H1 (cell line): Measurements from ENCODE around the gene SNAP25.

ENCODE experiments used
- EGR1 ChIP-seq: IDR thresholded peaks from 2 replicates; pipeline ENCODE4 v1.6.1; 2011; ENCODE audit warnings: low read depth, low read length, borderline replicate concordance
- EP300 ChIP-seq, 2 experiments: IDR thresholded peaks; 1 replicate in 1 of 2; 2 replicates in 1 of 2; pipeline ENCODE4 v1.6.1; 2011 to 2012; ENCODE audit warnings: low read depth in 2 of 2, low read length in 2 of 2, mild to moderate bottlenecking in 2 of 2, borderline replicate concordance in 1 of 2, inconsistent platforms in 1 of 2, moderate library complexity in 1 of 2
- EZH2 ChIP-seq: fragments of 200-600 bp; sonication (generic); IDR thresholded peaks from 2 replicates; pipeline ENCODE4 v1.7.1; 2012; ENCODE audit warnings: low read depth, mild to moderate bottlenecking, moderate library complexity, low read length, inconsistent platforms; ENCODE audit not compliant: severe bottlenecking
- HDAC6 ChIP-seq: IDR thresholded peaks from one replicate; pipeline ENCODE4 v1.7.1; 2012; ENCODE audit warnings: low read depth, mild to moderate bottlenecking, inconsistent platforms, low read length, moderate library complexity
- KDM5A ChIP-seq: fragments of 200-600 bp; IDR thresholded peaks from 2 replicates; pipeline ENCODE4 v1.7.1; 2012; ENCODE audit warnings: mild to moderate bottlenecking, low read length, inconsistent platforms, mixed read lengths
- MAFK ChIP-seq: IDR thresholded peaks from 2 replicates; pipeline ENCODE4 v1.6.1; 2012; ENCODE audit warnings: low read depth, mild to moderate bottlenecking, improper control_type of control experiment, low read length
- POLR2A ChIP-seq, 2 experiments: IDR thresholded peaks; 1 replicate in 1 of 2; 2 replicates in 1 of 2; pipeline ENCODE4 v1.6.1; 2011; ENCODE audit warnings: low read depth in 2 of 2, low read length in 2 of 2, mild to moderate bottlenecking in 2 of 2; ENCODE audit errors: control extremely low read depth in 1 of 2
- SIN3A ChIP-seq, 2 experiments: IDR thresholded peaks in 1 of 2; conservative IDR thresholded peaks in 1 of 2; 2 replicates each; pipeline ENCODE4 v1.6.1; 2011 to 2012; ENCODE audit warnings: low read length in 2 of 2, improper control_type of control experiment in 1 of 2, low read depth in 1 of 2, mild to moderate bottlenecking in 1 of 2
- TF ChIP-seq, protein P1 (sequence below): IDR thresholded peaks from 2 replicates; pipeline ENCODE4 v1.6.1; 2012; ENCODE audit warnings: inconsistent platforms
- TF ChIP-seq, protein P2 (sequence below), 3 experiments: IDR thresholded peaks; 1 replicate in 2 of 3; 2 replicates in 1 of 3; pipeline versions ENCODE4 v1.5.1 to v1.6.1; 2011; ENCODE audit warnings: low read length in 3 of 3, mild to moderate bottlenecking in 3 of 3, inconsistent platforms in 2 of 3, low read depth in 1 of 3, moderate library complexity in 1 of 3; ENCODE audit not compliant: insufficient read depth in 1 of 3; ENCODE audit errors: control extremely low read depth in 1 of 3

DNA sequence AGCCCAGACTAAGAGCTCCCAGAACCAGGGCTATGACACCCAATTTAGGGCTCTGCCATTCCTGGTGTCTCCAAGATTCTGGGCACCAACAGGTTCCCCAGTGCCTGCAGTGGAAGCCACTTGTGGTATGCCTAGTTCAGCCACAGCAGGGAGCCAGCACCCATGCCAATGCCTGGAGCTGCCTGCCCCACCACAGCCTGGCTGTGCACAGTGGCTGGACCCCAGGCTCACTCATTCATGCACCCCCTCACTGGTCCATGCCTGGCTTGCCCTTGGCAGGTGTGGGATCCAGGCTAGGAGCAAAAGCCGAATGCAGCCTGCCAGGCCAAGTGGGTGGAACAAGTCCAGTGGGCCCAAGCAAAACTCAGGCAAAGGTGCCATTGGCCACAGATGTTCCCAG is 123.5 kb downstream of the SNAP25 start:
- TF ChIP-seq, protein P1, sequence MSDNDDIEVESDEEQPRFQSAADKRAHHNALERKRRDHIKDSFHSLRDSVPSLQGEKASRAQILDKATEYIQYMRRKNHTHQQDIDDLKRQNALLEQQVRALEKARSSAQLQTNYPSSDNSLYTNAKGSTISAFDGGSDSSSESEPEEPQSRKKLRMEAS = no peak
- TF ChIP-seq EZH2 = no peak
- TF ChIP-seq HDAC6 = no peak
- TF ChIP-seq, protein P2, sequence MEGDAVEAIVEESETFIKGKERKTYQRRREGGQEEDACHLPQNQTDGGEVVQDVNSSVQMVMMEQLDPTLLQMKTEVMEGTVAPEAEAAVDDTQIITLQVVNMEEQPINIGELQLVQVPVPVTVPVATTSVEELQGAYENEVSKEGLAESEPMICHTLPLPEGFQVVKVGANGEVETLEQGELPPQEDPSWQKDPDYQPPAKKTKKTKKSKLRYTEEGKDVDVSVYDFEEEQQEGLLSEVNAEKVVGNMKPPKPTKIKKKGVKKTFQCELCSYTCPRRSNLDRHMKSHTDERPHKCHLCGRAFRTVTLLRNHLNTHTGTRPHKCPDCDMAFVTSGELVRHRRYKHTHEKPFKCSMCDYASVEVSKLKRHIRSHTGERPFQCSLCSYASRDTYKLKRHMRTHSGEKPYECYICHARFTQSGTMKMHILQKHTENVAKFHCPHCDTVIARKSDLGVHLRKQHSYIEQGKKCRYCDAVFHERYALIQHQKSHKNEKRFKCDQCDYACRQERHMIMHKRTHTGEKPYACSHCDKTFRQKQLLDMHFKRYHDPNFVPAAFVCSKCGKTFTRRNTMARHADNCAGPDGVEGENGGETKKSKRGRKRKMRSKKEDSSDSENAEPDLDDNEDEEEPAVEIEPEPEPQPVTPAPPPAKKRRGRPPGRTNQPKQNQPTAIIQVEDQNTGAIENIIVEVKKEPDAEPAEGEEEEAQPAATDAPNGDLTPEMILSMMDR (IDR thresholded peaks at IDR 0.05; ENCODE audit: control extremely low read depth in 1 of 3, insufficient read depth in 1 of 3, low read depth in 1 of 3, low read length in 3 of 3) = no peak
- TF ChIP-seq MAFK = no peak
- no peak for TF ChIP-seq EGR1
- TF ChIP-seq POLR2A (IDR thresholded peaks at IDR 0.05; ENCODE audit: control extremely low read depth in 1 of 2, low read depth in 2 of 2, low read length in 2 of 2) = no peak
- TF ChIP-seq KDM5A = no peak
- no peak for TF ChIP-seq SIN3A (conservative IDR thresholded peaks at IDR 0.05 in 1 of 2, IDR thresholded peaks at IDR 0.05 in 1 of 2; ENCODE audit: low read depth in 1 of 2, low read length in 2 of 2)
- no peak for TF ChIP-seq EP300 (IDR thresholded peaks at IDR 0.05; ENCODE audit: borderline replicate concordance in 1 of 2, low read depth in 2 of 2, low read length in 2 of 2)
